ENCODE data around the gene CPED1.
"Not testable (repeated sequence)": the region's sequence is repeated elsewhere in the genome, so short reads cannot be mapped to it uniquely, and the experiment has no call there.

Gene CPED1

DNA sequence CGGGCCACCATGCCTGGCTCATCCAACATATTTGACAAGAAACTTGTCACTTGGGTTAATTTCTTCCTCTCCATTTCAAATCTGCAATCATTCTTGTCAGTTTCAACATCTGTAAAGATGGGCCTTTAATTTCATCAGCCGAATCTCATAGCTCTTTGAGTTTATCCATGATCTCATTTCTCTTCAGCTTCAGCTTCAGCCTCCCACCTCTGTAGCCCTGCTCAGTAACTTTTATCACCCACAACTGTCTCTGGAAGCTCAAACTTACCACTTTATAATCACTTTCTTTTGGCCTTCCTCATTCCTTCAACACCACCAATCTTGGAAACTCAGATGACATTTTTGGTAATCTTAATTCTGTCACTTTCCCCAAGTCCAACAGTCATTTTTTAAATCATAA lies 83.2 kb downstream of the CPED1 start:
- DNase-seq (ENCODE audit: low read depth) = no peak

GRCh38 chr7:121072826-121073225 lies 84.3 kb downstream of the CPED1 start:
- no peak for DNase-seq (ENCODE audit: low read depth)

DNA sequence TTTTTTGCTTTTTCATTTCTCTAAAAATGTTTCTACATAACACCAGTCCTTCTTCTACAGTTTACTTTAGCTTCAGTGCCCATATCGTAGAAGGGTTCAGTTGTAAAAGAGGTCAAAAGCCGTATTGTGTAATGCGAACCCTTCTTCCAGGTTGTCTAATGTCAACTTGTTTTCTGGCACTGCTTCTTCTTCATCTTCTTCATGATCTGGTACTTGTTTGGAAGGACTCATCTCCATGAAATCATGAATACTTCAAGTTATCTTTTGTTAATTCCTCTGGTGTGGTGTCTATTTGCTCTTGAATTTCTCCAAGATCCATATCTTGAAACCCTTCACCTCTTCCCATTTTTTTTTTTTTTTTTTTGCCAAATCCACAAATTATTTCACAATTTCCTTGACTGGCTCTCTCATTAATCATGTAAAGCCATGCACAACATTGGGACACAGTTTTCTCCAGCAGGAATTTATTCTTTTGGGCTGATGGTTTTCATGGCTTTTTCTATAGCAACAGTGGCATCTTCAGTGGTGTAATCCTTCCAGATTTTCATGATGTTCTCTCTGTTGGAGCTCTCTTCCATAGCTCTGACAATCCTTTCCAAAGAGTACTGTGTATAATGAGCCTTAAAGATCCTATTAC lies 85.1 kb downstream of the CPED1 start:
- DNase-seq (ENCODE audit: low read depth) = no peak

DNA sequence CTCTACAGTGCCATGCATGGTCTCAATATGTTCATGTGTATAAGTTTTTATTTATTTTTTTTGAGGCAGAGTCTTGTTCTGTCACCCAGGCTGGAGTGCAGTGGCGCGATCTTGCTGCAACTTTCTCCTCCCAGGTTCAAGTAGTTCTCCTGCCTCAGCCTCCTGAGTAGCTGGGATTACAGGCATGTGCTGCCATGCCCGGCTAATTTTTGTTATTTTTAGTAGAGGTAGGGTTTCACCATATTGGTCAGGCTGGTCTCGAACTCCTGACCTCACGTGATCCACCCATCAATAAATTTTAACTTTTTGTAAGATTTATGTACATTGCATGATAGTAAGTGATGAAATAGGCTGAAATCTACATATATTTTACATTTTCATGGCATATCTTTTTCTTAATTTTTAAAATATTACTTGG lies 86.9 kb downstream of the CPED1 start:
- not testable (repeated sequence) for DNase-seq (ENCODE audit: low read depth)

- no peak for DNase-seq (ENCODE audit: low read depth)
Measured at GRCh38 chr7:121075952-121076349, 87.4 kb downstream of the CPED1 start.

DNA sequence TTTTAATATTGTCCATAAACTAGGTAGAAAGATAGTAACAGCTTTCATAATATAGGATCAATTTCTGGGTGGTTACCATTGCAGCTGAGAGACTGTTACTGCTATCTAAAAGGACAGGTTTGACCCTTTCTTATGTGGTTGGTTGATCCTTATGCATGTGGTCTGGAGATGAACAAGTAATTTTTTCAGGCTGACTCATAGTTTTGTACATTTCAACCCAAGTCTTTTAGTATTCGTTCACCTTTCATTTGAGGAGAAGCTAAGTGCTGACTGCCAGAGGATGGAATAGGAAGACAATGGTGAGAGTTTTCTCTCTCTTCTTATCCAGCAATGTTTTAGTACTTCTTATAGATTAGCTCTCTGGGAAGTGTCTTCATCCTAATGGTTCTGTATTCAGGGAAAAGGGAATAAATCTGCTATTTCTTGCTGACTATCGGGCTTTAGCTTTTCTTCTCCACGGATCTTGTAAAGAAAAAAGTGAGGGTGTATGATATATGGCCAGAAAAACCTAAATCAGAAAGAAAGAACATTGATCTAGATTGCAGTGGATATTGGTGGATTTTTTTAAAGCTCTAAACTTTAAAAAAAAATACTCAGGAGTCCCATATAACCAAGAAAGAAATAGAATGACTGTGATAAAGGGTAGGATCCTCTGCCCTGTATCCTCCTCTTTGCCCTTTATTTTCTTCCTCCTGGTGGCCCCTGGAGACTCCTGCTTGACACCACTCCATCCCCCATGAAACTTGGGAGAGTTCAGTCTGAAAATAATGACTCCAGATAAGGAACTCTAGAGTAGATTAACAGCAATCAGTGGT lies 88.0 kb downstream of the CPED1 start:
- no peak for DNase-seq (ENCODE audit: low read depth)

- no peak for DNase-seq (ENCODE audit: low read depth)
Measured at GRCh38 chr7:121077165-121077630, 88.7 kb downstream of the CPED1 start.

DNA sequence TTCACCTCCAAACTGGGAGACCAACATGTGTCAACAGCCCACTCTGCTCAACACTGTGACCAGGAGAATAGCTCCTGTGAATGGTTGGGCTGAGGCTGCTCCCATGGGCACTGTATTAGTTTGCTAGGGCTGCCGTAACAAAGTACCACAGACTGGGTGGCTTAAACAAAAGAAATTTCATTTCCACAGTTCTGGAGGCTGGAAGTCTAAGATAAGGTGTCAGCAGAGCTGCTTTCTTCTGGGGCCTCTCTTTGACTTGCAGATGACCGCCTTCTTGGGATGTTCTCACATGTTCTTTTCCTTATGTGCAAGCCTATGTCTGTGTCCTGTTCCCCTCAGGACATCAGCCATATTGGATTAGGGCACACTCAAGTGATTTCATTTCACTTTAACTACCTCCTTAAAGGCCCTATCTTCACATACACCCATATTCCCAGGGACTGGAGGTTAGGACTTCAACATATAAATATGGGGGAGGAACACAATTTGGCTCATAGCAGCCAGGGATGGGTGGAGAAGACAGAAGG lies 90.3 kb downstream of the CPED1 start:
- DNase-seq (ENCODE audit: low read depth) = no peak

- no peak for DNase-seq (ENCODE audit: low read depth)
Measured at GRCh38 chr7:121079425-121080169, 91.1 kb downstream of the CPED1 start.

DNA sequence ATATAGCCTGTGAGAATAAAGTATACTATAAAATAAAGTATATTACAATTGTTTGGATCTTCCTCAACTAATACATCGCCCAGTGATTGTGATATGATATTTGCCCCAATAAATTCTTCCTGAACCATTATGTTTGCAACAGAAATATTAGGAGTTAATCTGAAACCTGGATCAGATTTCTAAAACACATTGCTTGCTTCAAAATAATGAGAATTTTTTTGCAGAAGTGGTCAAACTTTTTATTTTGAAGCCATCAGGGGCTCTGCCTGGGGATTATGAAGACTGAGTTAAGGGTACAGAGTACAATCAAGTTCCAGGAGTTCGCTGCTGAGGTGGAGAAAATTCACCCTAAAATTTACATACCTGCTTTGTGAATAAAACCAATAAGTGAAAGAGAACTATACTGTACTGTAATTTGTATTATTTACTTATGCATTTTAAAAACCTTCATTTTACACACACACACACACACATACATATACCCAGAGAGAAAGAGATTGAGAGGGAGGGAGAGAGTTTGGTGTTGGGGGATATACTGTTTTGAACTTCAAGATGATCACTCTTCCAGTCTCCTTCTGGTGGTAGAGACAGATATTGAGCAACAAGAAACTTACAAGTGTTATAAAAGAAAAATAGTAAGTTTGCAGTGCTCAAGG lies 91.9 kb downstream of the CPED1 start:
- DNase-seq (ENCODE audit: low read depth) = no peak

- no peak for DNase-seq (ENCODE audit: low read depth)
Measured at GRCh38 chr7:121080913-121081326, 92.4 kb downstream of the CPED1 start.

GRCh38 chr7:121081327-121081936 lies 92.9 kb downstream of the CPED1 start:
- no peak for DNase-seq (ENCODE audit: low read depth)

GRCh38 chr7:121082400-121083101 lies 94.0 kb downstream of the CPED1 start:
- no peak for DNase-seq (ENCODE audit: low read depth)

- no peak for DNase-seq (ENCODE audit: low read depth)
Measured at GRCh38 chr7:121083138-121083789, 94.8 kb downstream of the CPED1 start.

DNA sequence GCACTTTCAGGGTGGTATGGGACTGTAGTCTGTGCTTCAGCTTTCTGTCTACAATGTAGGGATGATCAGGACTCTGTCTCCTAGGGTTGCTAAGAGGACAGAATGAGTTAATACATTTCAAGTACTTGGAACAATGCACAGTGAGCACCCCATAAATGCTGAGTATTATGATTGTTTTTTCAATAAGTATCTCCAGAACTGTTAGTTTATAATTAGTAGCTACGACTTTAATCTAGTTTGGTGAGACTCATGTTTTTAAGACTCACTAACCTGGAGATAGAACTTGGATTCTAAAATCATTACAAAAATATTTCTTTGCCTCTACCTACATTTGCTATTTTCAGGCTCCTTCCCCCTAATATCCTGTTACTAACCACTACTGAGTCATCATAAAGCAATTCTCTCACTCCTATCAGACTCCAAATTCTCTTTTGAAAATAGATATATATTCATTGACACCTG lies 95.3 kb downstream of the CPED1 start:
- no peak for DNase-seq (ENCODE audit: low read depth)

- DNase-seq (ENCODE audit: low read depth) = no peak
Measured at GRCh38 chr7:121084256-121084655, 95.7 kb downstream of the CPED1 start.

DNA sequence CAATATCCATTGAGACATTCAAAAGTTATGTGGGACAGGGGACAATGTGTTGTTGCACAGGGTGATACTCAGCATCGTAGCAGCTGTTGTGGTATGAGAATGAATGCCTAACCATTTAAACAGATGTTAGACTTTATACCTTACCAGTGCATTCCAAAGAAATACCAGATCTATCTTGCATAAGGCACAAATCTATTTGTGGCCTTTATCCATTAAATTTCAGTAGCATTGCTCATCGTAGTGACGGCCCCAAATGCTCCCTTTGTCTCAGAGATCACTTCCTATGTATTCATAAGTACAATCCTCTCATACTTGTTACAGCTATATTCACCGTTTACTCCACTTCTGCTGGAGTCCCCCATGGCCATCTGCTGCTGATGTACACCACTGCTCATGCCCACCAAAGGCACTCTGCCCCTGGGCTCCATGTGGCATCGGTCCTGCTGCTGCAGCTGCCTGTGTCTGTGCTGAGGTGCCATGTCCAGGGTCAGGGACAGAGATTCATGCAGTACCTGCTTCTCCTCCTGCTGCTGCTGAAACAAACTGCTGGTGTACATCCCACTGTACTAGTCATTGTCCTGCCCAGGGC lies 96.3 kb downstream of the CPED1 start:
- no peak for DNase-seq (ENCODE audit: low read depth)

- DNase-seq (ENCODE audit: low read depth) = no peak
Measured at GRCh38 chr7:121085922-121086321, 97.4 kb downstream of the CPED1 start.

- DNase-seq (ENCODE audit: low read depth) = no peak
Measured at GRCh38 chr7:121088870-121089269, 100.4 kb downstream of the CPED1 start.

- DNase-seq (ENCODE audit: low read depth) = no peak
Measured at GRCh38 chr7:121094829-121095228, 106.3 kb downstream of the CPED1 start.

Measured in stimulated activated CD8-positive, alpha-beta memory T cell treated with anti-CD3 and anti-CD28 coated beads, Interleukin-12 subunit alpha, Interleukin-12 subunit beta, amount 100 ng/mL, for 1 hour (primary cell).